OCI-LY7 (cell line): ENCODE measurements around the gene LSG1.

ENCODE experiments used
- CTCF ChIP-seq: fragments of 200-600 bp; sonication (generic); conservative IDR thresholded peaks from 2 replicates; pipeline ENCODE4 v1.5.1; 2014; ENCODE audit warnings: mild to moderate bottlenecking, antibody characterized with exemption, low read length, moderate library complexity, mixed read lengths
- EZH2phosphoT487 ChIP-seq: fragments of 200-600 bp; sonication (generic); IDR thresholded peaks from 2 replicates; pipeline ENCODE4 v1.6.1; 2018; ENCODE audit warnings: low read depth, borderline replicate concordance, mild to moderate bottlenecking, mixed run types, antibody characterized with exemption, low read length, moderate library complexity, mixed read lengths

DNA sequence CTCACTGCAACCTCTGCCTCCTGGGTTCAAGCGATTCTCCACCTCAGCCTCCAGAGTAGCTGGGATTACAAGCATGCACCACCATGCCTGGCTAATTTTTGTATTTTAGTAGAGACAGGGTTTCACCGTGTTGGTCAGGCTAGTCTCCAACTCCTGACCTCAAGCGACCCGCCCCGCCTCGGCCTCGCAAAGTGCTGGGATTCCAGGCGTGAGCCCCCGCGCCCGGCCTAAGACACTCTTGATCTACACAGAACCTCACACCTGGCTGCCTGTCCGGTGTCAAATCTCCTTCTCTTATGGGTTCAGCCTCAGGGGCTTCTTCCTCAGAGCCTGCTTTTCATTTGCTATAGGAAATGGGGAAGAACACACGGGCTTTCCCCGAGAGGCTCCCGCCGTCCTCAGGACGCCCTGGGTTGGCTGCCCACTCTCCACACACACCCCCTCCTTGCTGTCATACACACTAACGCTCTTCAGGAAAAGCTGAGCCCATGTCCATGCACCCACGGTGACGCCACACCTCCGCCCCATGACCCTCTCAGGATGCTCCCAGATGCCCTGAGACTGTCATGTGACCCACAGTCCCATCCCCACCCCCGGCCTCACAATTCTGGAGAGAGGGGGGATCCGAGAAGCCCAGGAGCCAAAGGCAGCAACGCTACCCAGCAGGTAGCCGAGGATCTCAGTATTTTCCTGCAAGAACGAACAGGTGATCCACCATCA is 49.2 kb downstream of the LSG1 start:
- TF ChIP-seq EZH2phosphoT487 (no peak), CTCF (no peak)
